IPS-NIHi11 (cell line): ENCODE measurements around the gene RAB36.

Experiments
- DNase-seq: peaks from one replicate; pipeline ENCODE4 v3.0.0; 2012; ENCODE audit warnings: mixed read lengths, low spot score

RAB36 gene

GRCh38 chr22:23182309-23183060 lies 37.2 kb downstream of the RAB36 start:
- peak; percentile 40 for DNase-seq

- peak; percentile 82 for DNase-seq
These were observed 37.9 kb downstream of the RAB36 start for GRCh38 chr22:23183061-23183698.

- no peak for DNase-seq
These were observed 39.0 kb downstream of the RAB36 start for GRCh38 chr22:23184100-23184763.

GRCh38 chr22:23184764-23185113 lies 39.5 kb downstream of the RAB36 start:
- no peak for DNase-seq

- no peak for DNase-seq
These were observed 41.9 kb downstream of the RAB36 start for GRCh38 chr22:23187211-23187610.

- DNase-seq, result no peak
These were observed 42.8 kb downstream of the RAB36 start for GRCh38 chr22:23187871-23188700.

GRCh38 chr22:23190526-23190925 lies 45.2 kb downstream of the RAB36 start:
- no peak for DNase-seq

GRCh38 chr22:23192133-23192532 lies 46.9 kb downstream of the RAB36 start:
- DNase-seq, result peak; percentile 54

- DNase-seq, result no peak
These were observed 47.3 kb downstream of the RAB36 start for GRCh38 chr22:23192558-23192957.

GRCh38 chr22:23193196-23193827 lies 48.0 kb downstream of the RAB36 start:
- DNase-seq, result no peak

GRCh38 chr22:23193882-23194281 lies 48.6 kb downstream of the RAB36 start:
- no peak for DNase-seq

- DNase-seq, result no peak
These were observed 50.9 kb downstream of the RAB36 start for GRCh38 chr22:23196165-23196564.

- DNase-seq, result no peak
These were observed 52.6 kb downstream of the RAB36 start for GRCh38 chr22:23197836-23198235.

GRCh38 chr22:23199159-23199558 lies 53.9 kb downstream of the RAB36 start:
- DNase-seq, result no peak

- DNase-seq, result no peak
These were observed 55.6 kb downstream of the RAB36 start for GRCh38 chr22:23200898-23201297.

GRCh38 chr22:23202812-23203451 lies 57.7 kb downstream of the RAB36 start:
- no peak for DNase-seq

GRCh38 chr22:23203452-23204124 lies 58.3 kb downstream of the RAB36 start:
- DNase-seq, result no peak

- DNase-seq, result no peak
These were observed 58.8 kb downstream of the RAB36 start for GRCh38 chr22:23204125-23204488.

- DNase-seq, result peak; percentile 55
These were observed 59.4 kb downstream of the RAB36 start for GRCh38 chr22:23204541-23205157.

GRCh38 chr22:23205339-23206049 lies 60.2 kb downstream of the RAB36 start:
- no peak for DNase-seq
